Smooth muscle cell (in vitro differentiated cells): ENCODE data around the gene CBY3. TPM values are rescaled to one million over a fixed set of nuclear protein-coding genes. Genes with fewer than 3 reads are reported as not detected.
"Not testable (repeated sequence)": the region's sequence is repeated elsewhere in the genome, so short reads cannot be mapped to it uniquely, and the experiment has no call there.

Experiments used
- DNase-seq: peaks from one replicate; lab custom pipeline; 2025; ENCODE audit not compliant: unreplicated experiment; lab: John Stamatoyannopoulos, UW
- H2AFZ ChIP-seq: fragments of 200-600 bp; sonication (generic); 2 replicates; pipeline ENCODE4 v1.6.0; 2016; ENCODE audit warnings: antibody characterized with exemption, low read depth, mild to moderate bottlenecking
- H3F3A ChIP-seq: fragments of 200-600 bp; sonication (generic); 2 replicates; pipeline ENCODE4 v1.6.0; 2017; ENCODE audit warnings: antibody characterized with exemption, low read depth
- H3K27ac ChIP-seq: fragments of 200-600 bp; sonication (generic); 2 replicates; pipeline ENCODE4 v1.5.1; 2016; ENCODE audit warnings: low read depth, mild to moderate bottlenecking
- H3K27me3 ChIP-seq: fragments of 200-600 bp; sonication (generic); 2 replicates; pipeline ENCODE4 v1.6.1; 2016; ENCODE audit warnings: low read depth, mild to moderate bottlenecking
- H3K36me3 ChIP-seq: fragments of 200-600 bp; sonication (generic); 2 replicates; pipeline ENCODE4 v1.5.1; 2016; ENCODE audit warnings: low read depth
- H3K4me1 ChIP-seq: fragments of 200-600 bp; sonication (generic); 2 replicates; pipeline ENCODE4 v1.5.1; 2016; ENCODE audit warnings: low read depth
- H3K4me2 ChIP-seq: fragments of 200-600 bp; sonication (generic); 2 replicates; pipeline ENCODE4 v1.6.0; 2016; ENCODE audit warnings: mild to moderate bottlenecking
- H3K4me3 ChIP-seq: fragments of 200-600 bp; sonication (generic); 2 replicates; pipeline ENCODE4 v1.5.1; 2016; ENCODE audit warnings: mild to moderate bottlenecking
- H3K79me2 ChIP-seq: fragments of 200-600 bp; sonication (generic); 2 replicates; pipeline ENCODE4 v1.6.0; 2016; ENCODE audit warnings: low read depth, mild to moderate bottlenecking
- H3K9ac ChIP-seq: fragments of 200-600 bp; sonication (generic); 2 replicates; pipeline ENCODE4 v1.6.0; 2016; ENCODE audit warnings: low read depth
- H3K9me3 ChIP-seq: fragments of 200-600 bp; sonication (generic); replicated peaks from 2 replicates; pipeline ENCODE4 v1.5.1; 2016; ENCODE audit warnings: low read depth
- H4K20me1 ChIP-seq: fragments of 200-600 bp; sonication (generic); 2 replicates; pipeline ENCODE4 v1.6.0; 2016; ENCODE audit warnings: low read depth
- WGBS: methylation state at CpG from one replicate; pipeline ENCODE4 v1.1.7; 2016; ENCODE audit warnings: low lambda C conversion rate; 5-methylcytosine and 5-hydroxymethylcytosine counted together
- polyA plus RNA-seq: library from polyadenylated mRNA; unstranded; fragments of >200 nt; fragmentation: Nextera tagmentation; extraction: Ambion mirVana; gene quantifications from 2 replicates; pipeline ENCODE4 v1.2.1, GENCODE V29; 2016
- total RNA-seq: library from RNA; depleted of rRNA; stranded (reverse); fragments of >200 nt; gene quantifications from 2 replicates; pipeline ENCODE4 v1.2.3, GENCODE V29; 2014
- TF ChIP-seq, protein P1 (sequence below): fragments of 200-600 bp; sonication (generic); IDR thresholded peaks from 2 replicates; pipeline ENCODE4 v1.5.1; 2017; ENCODE audit warnings: borderline replicate concordance, mild to moderate bottlenecking, antibody characterized with exemption; ENCODE audit not compliant: insufficient read depth, poor library complexity, severe bottlenecking

CBY3 gene
- total and polyA plus RNA-seq, 2 experiments from 2014 or later = not detected

DNA sequence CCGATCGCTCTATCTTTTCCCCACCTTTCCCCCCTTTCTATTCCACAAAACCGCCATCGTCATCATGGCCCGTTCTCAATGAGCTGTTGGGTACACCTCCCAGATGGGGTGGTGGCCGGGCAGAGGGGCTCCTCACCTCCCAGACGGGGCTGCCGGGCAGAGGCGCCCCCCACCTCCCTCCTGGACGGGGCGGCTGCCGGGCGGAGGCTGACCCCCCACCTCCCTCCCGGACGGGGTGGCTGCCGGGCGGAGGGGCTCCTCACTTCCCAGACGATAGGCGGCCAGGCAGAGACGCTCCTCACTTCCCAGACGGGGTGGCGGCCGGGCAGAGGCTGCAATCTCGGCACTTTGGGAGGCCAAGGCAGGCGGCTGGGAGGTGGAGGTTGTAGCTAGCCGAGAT lies 30.6 kb downstream of the CBY3 start:
- H2AFZ ChIP-seq, H3F3A ChIP-seq, H3K79me2 ChIP-seq, H3K27ac ChIP-seq, H4K20me1 ChIP-seq, DNase-seq, H3K27me3 ChIP-seq, H3K36me3 ChIP-seq, H3K9me3 ChIP-seq, H3K4me2 ChIP-seq, H3K4me1 ChIP-seq, H3K4me3 ChIP-seq, H3K9ac ChIP-seq: not testable (repeated sequence)
- 96% methylated on average over 15 of the region's 26 CpGs for WGBS

DNA sequence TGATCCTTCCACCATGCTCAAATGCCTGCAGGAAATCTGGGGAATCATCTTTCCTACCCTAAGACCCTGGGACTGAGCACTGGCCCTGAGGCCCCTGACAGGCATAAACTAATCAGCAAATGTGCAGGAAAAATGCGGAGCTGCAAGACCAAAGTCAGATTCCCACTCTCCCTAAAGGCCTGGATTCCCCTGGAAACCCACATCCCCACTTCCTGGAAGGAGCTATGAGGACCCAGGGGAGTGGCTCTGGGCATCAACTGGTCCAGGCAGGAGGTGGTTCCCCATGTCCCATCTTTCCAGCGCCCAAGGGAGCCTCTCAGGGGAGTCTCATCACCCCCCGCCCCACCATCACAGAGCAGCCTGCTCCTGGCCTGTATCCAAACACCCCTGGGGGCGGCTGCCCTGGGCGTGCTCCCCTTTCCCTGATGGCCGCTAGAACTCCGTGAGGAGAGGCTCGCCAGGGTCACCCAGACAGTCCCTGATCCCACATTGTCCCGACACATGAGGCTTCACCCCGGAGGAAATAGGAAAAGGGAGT lies 31.6 kb downstream of the CBY3 start:
- WGBS = 90% methylated on average over 10 of the region's 10 CpGs
- not testable (repeated sequence) for H3K9ac ChIP-seq, DNase-seq

DNA sequence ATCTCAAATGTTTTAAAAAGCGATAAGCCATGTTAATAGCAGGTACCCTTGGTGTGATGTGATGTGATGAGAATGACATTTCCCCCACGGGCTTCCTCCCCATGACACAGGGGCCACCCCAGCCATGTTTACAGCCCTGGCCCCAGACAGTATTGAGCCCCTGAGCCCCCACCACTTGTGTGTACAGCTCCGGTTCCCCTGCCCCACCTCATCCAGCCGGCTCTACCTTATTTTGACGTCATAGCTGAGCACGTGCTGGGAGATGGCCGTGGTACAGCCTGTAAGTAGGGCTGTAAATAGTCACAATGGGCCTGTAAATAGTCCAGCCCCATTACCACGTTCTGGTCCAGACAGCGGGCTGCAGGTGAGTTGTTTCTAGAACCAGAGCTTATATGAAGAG lies 32.4 kb downstream of the CBY3 start:
- TF ChIP-seq, protein P1, sequence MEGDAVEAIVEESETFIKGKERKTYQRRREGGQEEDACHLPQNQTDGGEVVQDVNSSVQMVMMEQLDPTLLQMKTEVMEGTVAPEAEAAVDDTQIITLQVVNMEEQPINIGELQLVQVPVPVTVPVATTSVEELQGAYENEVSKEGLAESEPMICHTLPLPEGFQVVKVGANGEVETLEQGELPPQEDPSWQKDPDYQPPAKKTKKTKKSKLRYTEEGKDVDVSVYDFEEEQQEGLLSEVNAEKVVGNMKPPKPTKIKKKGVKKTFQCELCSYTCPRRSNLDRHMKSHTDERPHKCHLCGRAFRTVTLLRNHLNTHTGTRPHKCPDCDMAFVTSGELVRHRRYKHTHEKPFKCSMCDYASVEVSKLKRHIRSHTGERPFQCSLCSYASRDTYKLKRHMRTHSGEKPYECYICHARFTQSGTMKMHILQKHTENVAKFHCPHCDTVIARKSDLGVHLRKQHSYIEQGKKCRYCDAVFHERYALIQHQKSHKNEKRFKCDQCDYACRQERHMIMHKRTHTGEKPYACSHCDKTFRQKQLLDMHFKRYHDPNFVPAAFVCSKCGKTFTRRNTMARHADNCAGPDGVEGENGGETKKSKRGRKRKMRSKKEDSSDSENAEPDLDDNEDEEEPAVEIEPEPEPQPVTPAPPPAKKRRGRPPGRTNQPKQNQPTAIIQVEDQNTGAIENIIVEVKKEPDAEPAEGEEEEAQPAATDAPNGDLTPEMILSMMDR = no peak
- H3K4me2 ChIP-seq = no peak overlapping the region
- no peak overlapping the region for H3K27ac ChIP-seq
- H3K36me3 ChIP-seq = no peaks in the 10 kb centered on the region
- H3K9ac ChIP-seq = no peak overlapping the region
- H3K27me3 ChIP-seq = no peaks in the 10 kb centered on the region
- no peaks in the 10 kb centered on the region for H3K4me1 ChIP-seq
- H3K79me2 ChIP-seq = no peaks in the 10 kb centered on the region
- DNase-seq = no peak
- H3K4me3 ChIP-seq = no peak overlapping the region
- H4K20me1 ChIP-seq = no peaks in the 10 kb centered on the region
- no peak overlapping the region for H2AFZ ChIP-seq
- no peaks in the 10 kb centered on the region for H3K9me3 ChIP-seq
- H3F3A ChIP-seq = no peaks in the 10 kb centered on the region
- WGBS = 85% methylated on average over 9 of the region's 9 CpGs

More for the DNA sequence above, 31.6 kb downstream of the CBY3 start:
- H3K4me3 ChIP-seq, H3K79me2 ChIP-seq, H3K27me3 ChIP-seq, H3K4me2 ChIP-seq, H2AFZ ChIP-seq, H3K4me1 ChIP-seq, H3F3A ChIP-seq, H4K20me1 ChIP-seq, H3K27ac ChIP-seq, H3K36me3 ChIP-seq, H3K9me3 ChIP-seq: not testable (repeated sequence)

DNA sequence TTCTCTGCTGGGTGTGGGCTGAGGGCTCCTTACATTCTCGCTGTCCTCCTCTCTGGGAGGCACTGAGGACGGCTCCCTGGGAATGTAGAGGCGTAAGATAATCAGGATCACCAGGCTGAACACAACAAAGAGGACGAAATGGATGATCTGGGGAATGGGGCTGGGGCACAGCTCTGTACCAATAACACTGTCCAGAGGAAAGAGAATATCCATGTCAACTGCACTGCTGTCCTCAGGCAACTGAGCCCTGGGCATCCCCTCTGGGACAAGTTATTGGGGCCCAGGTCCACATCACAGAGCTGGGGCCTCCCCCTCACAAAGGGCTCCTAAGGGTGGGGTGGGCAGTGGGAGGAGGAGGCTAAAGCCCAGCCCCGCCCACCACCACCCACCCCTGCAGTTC lies 36.1 kb downstream of the CBY3 start:
- not testable (repeated sequence) for H3K79me2 ChIP-seq, H3K4me1 ChIP-seq, H3K4me2 ChIP-seq, H4K20me1 ChIP-seq, H3K27me3 ChIP-seq, H3K9ac ChIP-seq, H2AFZ ChIP-seq, H3F3A ChIP-seq, H3K4me3 ChIP-seq, H3K27ac ChIP-seq, DNase-seq, H3K9me3 ChIP-seq, H3K36me3 ChIP-seq
- 75% methylated on average over 4 of the region's 5 CpGs for WGBS

DNA sequence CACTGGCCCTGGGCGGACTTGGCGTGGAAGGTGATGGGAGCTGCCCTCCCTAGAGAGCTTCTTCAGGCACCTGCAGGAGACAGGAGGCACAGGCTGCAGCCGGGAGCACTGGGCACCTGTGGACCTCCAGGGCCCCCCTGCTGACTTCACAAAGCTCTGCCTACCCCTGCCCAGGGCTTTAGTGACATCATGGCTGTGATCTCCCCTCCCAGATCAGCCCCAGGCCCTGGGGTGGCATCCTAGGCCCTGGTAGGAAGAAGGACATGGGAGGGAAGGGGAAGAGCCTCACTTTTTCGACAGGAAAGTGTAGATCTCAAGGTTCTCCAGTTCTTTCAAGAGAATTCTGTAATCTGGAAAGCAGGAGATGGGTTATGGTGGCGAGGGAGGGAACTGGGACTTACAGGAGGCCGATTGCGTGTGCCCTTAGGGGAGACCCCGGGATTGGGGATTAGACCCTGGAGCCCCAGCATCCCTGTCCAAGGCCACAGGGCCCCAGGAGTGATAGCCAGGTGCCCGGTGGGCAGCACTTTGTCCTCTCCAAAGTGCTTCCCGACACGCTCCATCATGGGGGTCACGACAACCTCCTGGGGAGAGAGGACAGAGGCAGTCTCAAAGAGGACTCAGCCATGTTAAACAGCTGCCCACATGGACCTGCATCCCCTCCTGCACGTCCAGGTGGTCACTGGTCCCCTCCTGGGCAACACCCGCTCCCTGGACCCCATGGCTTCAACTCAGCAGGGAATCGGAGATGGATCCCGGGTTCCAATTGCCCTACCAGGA lies 37.5 kb downstream of the CBY3 start:
- H3K9me3 ChIP-seq, H2AFZ ChIP-seq, H3F3A ChIP-seq, H4K20me1 ChIP-seq, H3K4me1 ChIP-seq, H3K79me2 ChIP-seq, DNase-seq, H3K36me3 ChIP-seq, H3K27ac ChIP-seq, H3K4me3 ChIP-seq, H3K4me2 ChIP-seq, H3K27me3 ChIP-seq, H3K9ac ChIP-seq: not testable (repeated sequence)
- 90% methylated on average over 16 of the region's 16 CpGs for WGBS

DNA sequence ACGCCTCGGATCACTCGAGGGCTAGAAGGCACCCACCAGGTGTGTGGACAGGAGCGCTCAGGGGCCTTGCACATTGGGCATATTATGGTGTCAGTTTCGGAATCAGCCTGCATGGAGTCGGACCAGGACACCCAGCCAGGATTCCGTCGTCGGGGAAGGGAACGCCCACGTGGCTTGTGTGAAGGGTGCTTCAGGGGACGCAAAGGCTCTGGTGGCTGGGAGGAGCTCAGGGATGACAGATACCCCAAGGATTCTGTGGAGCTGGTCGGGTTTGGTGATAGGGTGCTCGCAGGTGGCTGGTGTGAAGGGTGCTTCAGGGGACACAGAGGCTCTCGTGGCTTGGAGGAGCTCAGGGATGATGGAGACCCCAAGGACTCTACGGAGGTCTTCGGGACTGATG lies 38.2 kb downstream of the CBY3 start:
- H4K20me1 ChIP-seq = not testable (repeated sequence)

DNA sequence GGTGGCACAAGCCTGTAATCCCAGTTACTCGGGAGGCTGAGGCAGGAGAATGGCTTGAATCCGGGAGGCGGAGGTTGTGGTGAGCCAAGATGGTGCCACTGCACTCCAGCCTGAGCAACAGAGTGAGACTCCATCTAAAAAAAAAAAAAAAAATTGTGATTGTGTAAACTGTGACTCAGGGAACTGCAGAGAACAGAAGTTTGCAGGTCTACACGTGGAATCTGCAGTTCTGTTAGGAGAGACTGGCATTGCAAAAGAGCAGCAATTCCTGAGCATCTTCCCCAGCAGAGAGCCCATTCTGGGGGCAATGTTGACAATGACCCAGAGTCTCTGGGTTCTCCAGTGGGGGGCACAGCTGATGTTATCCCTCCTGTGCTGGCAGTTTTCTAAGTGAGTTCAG lies 39.1 kb downstream of the CBY3 start:
- H3K4me3 ChIP-seq, H3F3A ChIP-seq, H3K79me2 ChIP-seq, H4K20me1 ChIP-seq, H3K36me3 ChIP-seq, H3K9me3 ChIP-seq, H3K4me1 ChIP-seq, H3K9ac ChIP-seq, H3K27ac ChIP-seq, H2AFZ ChIP-seq, H3K4me2 ChIP-seq, DNase-seq, H3K27me3 ChIP-seq: not testable (repeated sequence)
- WGBS = no CpG with 5 or more reads among the region's 4 CpGs

More for the DNA sequence above, 38.2 kb downstream of the CBY3 start:
- not testable (repeated sequence) for DNase-seq, H3K9me3 ChIP-seq, H3K79me2 ChIP-seq, H3F3A ChIP-seq, H3K4me3 ChIP-seq, H3K36me3 ChIP-seq, H3K4me2 ChIP-seq, H3K27ac ChIP-seq, H3K4me1 ChIP-seq, H2AFZ ChIP-seq, H3K27me3 ChIP-seq, H3K9ac ChIP-seq
- 91% methylated on average over 16 of the region's 17 CpGs for WGBS

DNA sequence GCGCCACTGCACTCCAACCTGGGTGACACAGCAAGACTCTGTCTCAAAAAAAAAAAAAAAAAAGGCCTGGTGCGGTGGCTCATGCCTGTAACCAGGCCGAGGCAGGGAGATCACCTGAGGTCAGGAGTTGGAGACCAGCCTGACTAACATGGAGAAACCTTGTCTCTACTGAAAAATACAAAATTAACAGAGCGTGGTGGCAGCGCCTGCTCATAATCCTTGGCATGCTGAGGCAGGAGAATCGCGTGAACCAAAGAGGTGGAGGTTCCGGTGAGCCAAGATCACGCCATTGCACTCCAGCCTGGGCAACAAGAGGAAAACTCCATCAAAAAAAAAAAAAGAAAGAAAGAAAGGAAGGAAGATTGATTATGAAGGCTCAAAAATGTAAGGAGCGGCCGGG lies 41.5 kb downstream of the CBY3 start:
- H3K4me3 ChIP-seq, H3K27me3 ChIP-seq, DNase-seq, H3K9ac ChIP-seq, H4K20me1 ChIP-seq, H3K4me2 ChIP-seq, H3K9me3 ChIP-seq, H3F3A ChIP-seq, H3K79me2 ChIP-seq, H2AFZ ChIP-seq, H3K4me1 ChIP-seq, H3K36me3 ChIP-seq, H3K27ac ChIP-seq: not testable (repeated sequence)
- WGBS = 98% methylated on average over 11 of the region's 11 CpGs
